H9 (cell line): ENCODE data around the gene TMEM163. TPM values are rescaled to one million over a fixed set of nuclear protein-coding genes. Genes with fewer than 3 reads are reported as not detected.

Experiments
- DNase-seq: peaks from one replicate; pipeline ENCODE4 v3.0.0-alpha.2; 2017
- H2AFZ ChIP-seq: one replicate; pipeline ENCODE4 v1.6.1; 2013; ENCODE audit warnings: mild to moderate bottlenecking, low read length, control low read depth, moderate library complexity
- H2AK5ac ChIP-seq: 2 replicates; pipeline ENCODE4 v1.6.1; 2013; ENCODE audit warnings: low read length, control low read depth, mixed read lengths; ENCODE audit not compliant: insufficient read length
- H2BK120ac ChIP-seq: one replicate; pipeline ENCODE4 v1.6.1; 2013; ENCODE audit warnings: low read depth, mild to moderate bottlenecking, low read length, control low read depth, inconsistent platforms; ENCODE audit not compliant: poor library complexity, severe bottlenecking
- H2BK12ac ChIP-seq: 2 replicates; pipeline ENCODE4 v1.6.1; 2013; ENCODE audit warnings: low read length, control low read depth, mixed read lengths, low read depth; ENCODE audit not compliant: insufficient read length
- H2BK15ac ChIP-seq: 2 replicates; pipeline ENCODE4 v1.6.1; 2013; ENCODE audit warnings: low read depth, low read length, control low read depth
- H2BK20ac ChIP-seq: one replicate; pipeline ENCODE4 v1.6.1; 2013; ENCODE audit warnings: low read depth, mild to moderate bottlenecking, low read length, control low read depth, inconsistent platforms; ENCODE audit not compliant: poor library complexity, severe bottlenecking
- H2BK5ac ChIP-seq: 2 replicates; pipeline ENCODE4 v1.6.1; 2013; ENCODE audit warnings: low read length, control low read depth, mixed read lengths; ENCODE audit not compliant: insufficient read length
- H3K14ac ChIP-seq: 2 replicates; pipeline ENCODE4 v1.6.1; 2013; ENCODE audit warnings: low read length, control low read depth; ENCODE audit not compliant: insufficient read depth
- H3K18ac ChIP-seq: 2 replicates; pipeline ENCODE4 v1.6.1; 2013; ENCODE audit warnings: low read depth, mild to moderate bottlenecking, mixed read lengths, low read length, control low read depth; ENCODE audit not compliant: insufficient read length
- H3K23ac ChIP-seq: 2 replicates; pipeline ENCODE4 v1.6.1; 2013; ENCODE audit warnings: low read length, control low read depth, mixed read lengths, low read depth; ENCODE audit not compliant: insufficient read length
- H3K23me2 ChIP-seq: 2 replicates; pipeline ENCODE4 v1.6.1; 2013; ENCODE audit warnings: low read depth, mild to moderate bottlenecking, mixed read lengths, low read length, control low read depth; ENCODE audit not compliant: insufficient read length, poor library complexity, severe bottlenecking
- H3K27ac ChIP-seq: 2 replicates; pipeline ENCODE4 v1.5.1; 2013; ENCODE audit warnings: low read length, control low read depth, mixed read lengths, low read depth; ENCODE audit not compliant: insufficient read length
- H3K27me3 ChIP-seq: 2 replicates; pipeline ENCODE4 v1.6.1; 2013; ENCODE audit warnings: low read length, control low read depth, inconsistent platforms; ENCODE audit not compliant: insufficient read depth
- H3K4ac ChIP-seq: 2 replicates; pipeline ENCODE4 v1.6.1; 2013; ENCODE audit warnings: low read depth, mild to moderate bottlenecking, control low read depth, inconsistent platforms, low read length, moderate library complexity
- H3K4me1 ChIP-seq: 2 replicates; pipeline ENCODE4 v1.6.1; 2013; ENCODE audit warnings: low read length, control low read depth, inconsistent platforms; ENCODE audit not compliant: insufficient read depth
- H3K4me2 ChIP-seq: 2 replicates; pipeline ENCODE4 v1.6.1; 2013; ENCODE audit warnings: low read length, control low read depth, mixed read lengths; ENCODE audit not compliant: insufficient read length, insufficient read depth
- H3K56ac ChIP-seq: 2 replicates; pipeline ENCODE4 v1.6.1; 2013; ENCODE audit warnings: low read depth, mild to moderate bottlenecking, mixed read lengths, low read length, control low read depth; ENCODE audit not compliant: insufficient read length
- H3K79me1 ChIP-seq: 2 replicates; pipeline ENCODE4 v1.6.1; 2013; ENCODE audit warnings: low read depth, mild to moderate bottlenecking, moderate library complexity, low read length, control low read depth, inconsistent platforms; ENCODE audit not compliant: insufficient read depth, poor library complexity, severe bottlenecking
- H3K79me2 ChIP-seq: 2 replicates; pipeline ENCODE4 v1.6.1; 2013; ENCODE audit warnings: low read length, control low read depth, inconsistent platforms; ENCODE audit not compliant: insufficient read depth
- H3K9ac ChIP-seq: 2 replicates; pipeline ENCODE4 v1.6.1; 2013; ENCODE audit warnings: low read length, control low read depth, mixed read lengths; ENCODE audit not compliant: insufficient read length; ENCODE audit errors: extremely low read depth
- H3K9me3 ChIP-seq: one replicate; pipeline ENCODE4 v1.6.1; 2013; ENCODE audit warnings: low read depth, low read length, inconsistent platforms; ENCODE audit not compliant: control insufficient read depth
- H3T11ph ChIP-seq: one replicate; pipeline ENCODE4 v1.6.1; 2013; ENCODE audit warnings: mild to moderate bottlenecking, low read length, control low read depth, inconsistent platforms
- H4K20me1 ChIP-seq: one replicate; pipeline ENCODE4 v1.6.1; 2013; ENCODE audit not compliant: control insufficient read depth, insufficient read length, insufficient read depth
- H4K5ac ChIP-seq: 2 replicates; pipeline ENCODE4 v1.6.1; 2013; ENCODE audit warnings: low read depth, mild to moderate bottlenecking, mixed read lengths, low read length, control low read depth; ENCODE audit not compliant: insufficient read length
- H4K8ac ChIP-seq: replicated peaks from 2 replicates; pipeline ENCODE4 v1.6.1; 2013; ENCODE audit warnings: low read length, control low read depth, mixed read lengths, low read depth; ENCODE audit not compliant: insufficient read length
- H4K91ac ChIP-seq: 2 replicates; pipeline ENCODE4 v1.6.1; 2013; ENCODE audit warnings: low read depth, mild to moderate bottlenecking, moderate library complexity, mixed read lengths, low read length, control low read depth; ENCODE audit not compliant: insufficient read length
- H3K27ac Mint-ChIP-seq, 3 experiments: 2 replicates in 2 of 3; 3 replicates in 1 of 3; pipeline ENCODE4 v1.8.0; 2020 to 2021; ENCODE audit warnings: mixed read lengths in 3 of 3, mild to moderate bottlenecking in 1 of 3, moderate library complexity in 1 of 3
- H3K27me3 Mint-ChIP-seq: 2 replicates; pipeline ENCODE4 v1.8.0; 2021; ENCODE audit warnings: low read depth, mild to moderate bottlenecking, moderate library complexity, mixed read lengths
- H3K36me3 Mint-ChIP-seq, 3 experiments: 2 replicates in 2 of 3; 3 replicates in 1 of 3; pipeline ENCODE4 v1.8.0; 2020 to 2021; ENCODE audit warnings: low read depth in 3 of 3, mixed read lengths in 3 of 3; ENCODE audit not compliant: insufficient read depth in 1 of 3
- H3K4me1 Mint-ChIP-seq, 2 experiments: 2 replicates each; pipeline ENCODE4 v1.8.0; 2020; ENCODE audit warnings: mixed read lengths in 2 of 2
- H3K4me3 Mint-ChIP-seq, 2 experiments: 2 replicates in 1 of 2; 3 replicates in 1 of 2; pipeline ENCODE4 v1.8.0; 2020 to 2021; ENCODE audit warnings: mild to moderate bottlenecking in 2 of 2, mixed read lengths in 2 of 2, moderate library complexity in 1 of 2
- H3K9me3 Mint-ChIP-seq, 2 experiments: 2 replicates in 1 of 2; 3 replicates in 1 of 2; pipeline ENCODE4 v1.8.0; 2020; ENCODE audit warnings: mild to moderate bottlenecking in 2 of 2, mixed read lengths in 2 of 2, moderate library complexity in 1 of 2
- CTCF ChIP-seq: fragments of 200-600 bp; sonication (generic); conservative IDR thresholded peaks from 3 replicates; pipeline ENCODE4 v1.8.0; 2021; ENCODE audit warnings: antibody characterized with exemption, mild to moderate bottlenecking
- WGBS: extraction: QIAGEN DNeasy Blood & Tissue Kit; methylation state at CpG from one replicate; pipeline ENCODE4 v1.1.7; 2013; ENCODE audit warnings: missing lambda C conversion rate, low lambda C conversion rate, mixed read lengths; ENCODE audit not compliant: insufficient read length; ENCODE audit errors: extremely low coverage; 5-methylcytosine and 5-hydroxymethylcytosine counted together
- total RNA-seq: library from RNA; stranded (reverse); gene quantifications from 2 replicates; pipeline ENCODE4 v1.2.1, GENCODE V29; 2021

The TMEM163 gene
- total RNA-seq, 1 experiment from 2014 or later, result 0.39 TPM

GRCh38 chr2:134717286-134718022 lies 1.3 kb downstream of the TMEM163 start:
- Mint-ChIP-seq H3K36me3 (peaks cover 0 to 2% (median 0%) of the 10 kb centered on the region in 3 experiments; a peak in 2 of 7 replicates), H3K27me3 (peaks cover 85% of the 10 kb centered on the region), H3K4me3 (peak overlapping the region; percentile 71 to 88), H3K9me3 (no peaks in the 10 kb centered on the region; a peak in 1 of 5 replicates), H3K27ac (peak overlapping the region in 1 of 3 experiments; percentile 24; a peak in 1 of 7 replicates), H3K4me1 (peaks cover 16 to 21% of the 10 kb centered on the region in 2 experiments)
- TF ChIP-seq CTCF, result no peak
- Histone ChIP-seq H4K91ac (no peak overlapping the region), H3K4me1 (no peaks in the 10 kb centered on the region), H2AFZ (peak overlapping the region; percentile 26), H3K9ac (peak overlapping the region; percentile 30), H3K56ac (no peak overlapping the region), H3K14ac (no peak overlapping the region; the same call in 1 of the 2 replicates), H2BK120ac (no peak overlapping the region), H3K23ac (no peak overlapping the region), H3K18ac (no peak overlapping the region), H2BK15ac (no peak overlapping the region), H4K8ac (no peak overlapping the region), H3K9me3 (no peaks in the 10 kb centered on the region), H3K27me3 (peaks cover 29% of the 10 kb centered on the region), H4K5ac (no peak overlapping the region), H3K27ac (no peak overlapping the region), H2BK20ac (no peak overlapping the region), H3K4ac (no peak overlapping the region), H3K23me2 (peaks cover 14% of the 10 kb centered on the region), H3K79me2 (no peaks in the 10 kb centered on the region), H3T11ph (no peak overlapping the region), H3K4me2 (peak overlapping the region; percentile 100), H2BK5ac (no peak overlapping the region), H4K20me1 (no peaks in the 10 kb centered on the region), H2AK5ac (no peak overlapping the region), H3K79me1 (no peaks in the 10 kb centered on the region), H2BK12ac (no peak overlapping the region)
- peak; percentile 42 for DNase-seq
- no CpG with 5 or more reads among the region's 24 CpGs for WGBS
